Activated CD4-positive, alpha-beta T cell treated with anti-CD3 and anti-CD28 coated beads, Interleukin-2, Interleukin-6, amounts not matched to agents 100 ng/mL and 50 ng/mL, durations not matched to agents 16 hours and 8 hours (primary cell): ENCODE results near the gene NQO1.
"Not testable (repeated sequence)": the region's sequence is repeated elsewhere in the genome, so short reads cannot be mapped to it uniquely, and the experiment has no call there.

Experiments used
- DNase-seq: peaks from one replicate; pipeline ENCODE4 v3.0.0-alpha.2; 2020

NQO1 gene

GRCh38 chr16:69741951-69742904, 15.9 kb upstream of the NQO1 start:
- no peak for DNase-seq

- DNase-seq = no peak
Measured at GRCh38 chr16:69741519-69741918, 15.2 kb upstream of the NQO1 start.

DNA sequence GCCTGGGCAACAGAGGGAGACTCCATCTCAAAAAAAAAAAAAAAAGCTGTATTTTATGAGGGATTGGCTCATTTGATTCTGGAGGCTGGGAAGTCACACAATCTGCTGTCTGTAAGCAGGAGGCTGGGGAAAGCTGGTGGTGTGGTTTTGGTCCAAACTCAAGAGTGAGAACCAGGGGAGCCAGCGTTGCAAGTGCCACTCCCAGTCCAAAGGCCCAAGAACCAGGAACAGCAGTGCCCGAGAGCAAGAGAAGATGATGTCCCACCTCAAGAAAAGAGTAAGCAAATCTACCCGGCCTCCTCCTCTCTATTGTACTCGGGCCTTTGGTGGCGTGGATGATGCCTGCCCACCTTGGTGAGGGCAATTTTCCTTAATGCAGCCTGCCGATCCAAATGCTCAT, 5.7 kb upstream of the NQO1 start:
- no peak for DNase-seq

DNA sequence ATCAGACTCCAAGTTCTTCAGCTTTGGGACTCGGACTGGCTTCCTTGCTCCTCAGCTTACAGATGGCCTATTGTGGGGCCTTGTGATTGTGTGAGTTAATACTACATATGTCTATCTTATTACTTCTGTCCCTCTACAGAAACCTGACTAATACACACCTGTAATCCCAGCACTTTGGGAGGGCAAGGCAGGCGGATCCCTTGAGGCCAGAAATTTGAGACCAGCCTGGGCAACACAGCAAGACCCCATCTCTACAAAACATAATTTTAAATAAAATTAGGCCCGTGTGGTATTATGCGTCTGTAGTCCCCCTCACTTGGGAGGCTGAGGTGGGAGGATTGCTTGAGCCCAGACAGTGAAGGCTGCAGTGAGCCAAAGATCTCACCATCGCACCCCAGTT, 4.9 kb upstream of the NQO1 start:
- not testable (repeated sequence) for DNase-seq

DNA sequence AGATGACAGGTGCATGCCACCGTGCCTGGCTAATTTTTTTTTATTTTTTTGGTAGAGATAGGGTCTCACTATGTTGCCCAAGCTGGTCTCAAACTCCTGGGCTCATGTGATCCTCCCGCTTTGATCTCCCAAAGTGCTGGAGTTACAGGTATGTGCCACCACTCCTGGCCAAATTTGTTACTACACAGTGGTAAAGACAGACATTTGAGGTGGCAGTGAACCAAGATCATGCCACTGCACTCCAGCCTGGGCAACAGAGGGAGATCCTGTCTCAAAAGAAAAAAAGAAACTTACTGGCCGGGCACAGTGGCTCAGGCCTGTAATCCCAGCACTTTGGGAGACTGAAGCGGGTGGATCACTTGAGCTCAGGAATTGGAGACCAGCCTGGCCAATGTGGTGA, 2.7 kb upstream of the NQO1 start:
- not testable (repeated sequence) for DNase-seq

DNA sequence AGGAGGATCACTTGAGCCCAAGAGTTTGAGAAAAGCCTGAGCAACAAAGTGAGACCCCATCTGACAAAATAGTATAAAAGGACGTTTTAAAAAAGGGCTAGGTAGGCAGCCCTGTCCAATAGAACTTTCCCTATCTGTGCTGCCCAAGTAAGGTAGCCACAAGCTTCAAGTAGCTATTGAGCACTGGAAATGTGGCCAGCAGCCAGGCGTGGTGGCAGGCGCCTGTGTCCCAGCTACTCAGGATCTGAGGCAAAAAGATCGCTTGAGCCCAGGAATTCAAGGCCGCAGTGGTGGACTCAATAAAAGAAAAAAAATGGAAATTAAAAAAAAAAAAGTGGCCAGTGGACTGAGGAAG, 1.5 kb upstream of the NQO1 start:
- DNase-seq = no peak

GRCh38 chr16:69725480-69726312, 664 bp downstream of the NQO1 start:
- DNase-seq = no peak

DNA sequence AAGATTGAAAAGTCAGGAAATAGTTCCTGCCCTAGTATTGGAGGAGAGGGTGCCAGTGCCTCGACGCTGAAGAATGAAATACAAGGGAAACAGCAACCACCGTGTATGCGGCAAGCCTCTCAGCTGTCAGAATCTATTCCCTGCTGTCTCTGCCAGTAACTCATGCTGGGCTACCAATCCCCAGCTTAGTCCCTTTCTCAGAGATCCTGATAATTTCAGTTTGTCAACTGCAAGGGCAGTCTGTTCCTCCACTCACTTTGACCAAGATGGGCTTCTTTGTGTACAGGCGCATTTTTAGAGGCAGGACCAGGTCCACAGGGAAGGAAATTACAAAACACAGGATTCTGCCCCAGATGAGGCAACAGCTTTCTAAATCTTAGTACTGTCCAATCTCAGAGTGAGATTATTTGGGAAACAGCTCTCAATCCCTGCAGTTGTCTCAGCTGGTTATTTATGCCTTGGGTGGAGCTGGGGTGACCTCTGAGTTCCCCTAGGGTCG, 1.3 kb downstream of the NQO1 start:
- DNase-seq = no peak

DNA sequence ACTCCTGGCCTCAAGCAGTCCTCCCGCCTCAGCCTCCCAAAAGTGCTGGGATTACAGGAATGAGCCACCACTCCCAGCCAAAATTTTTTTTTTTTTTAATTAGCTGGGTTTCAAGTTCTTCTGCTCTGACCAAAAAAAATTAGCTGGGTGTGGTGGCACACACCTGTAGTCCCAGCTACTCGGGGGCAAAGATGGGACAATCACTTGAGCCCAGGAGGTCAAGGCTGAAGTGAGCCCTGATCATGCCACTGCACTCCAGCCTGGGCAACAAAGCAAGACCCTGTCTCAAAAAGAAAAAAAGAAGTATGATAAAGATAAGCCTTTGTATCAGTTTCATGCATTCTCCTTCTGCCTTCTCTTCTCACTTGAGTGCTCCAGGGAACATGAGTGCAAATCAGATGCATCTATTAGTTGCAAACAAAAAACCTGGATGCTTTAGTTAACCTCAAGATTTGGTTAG, 1.9 kb downstream of the NQO1 start:
- DNase-seq = no peak

DNA sequence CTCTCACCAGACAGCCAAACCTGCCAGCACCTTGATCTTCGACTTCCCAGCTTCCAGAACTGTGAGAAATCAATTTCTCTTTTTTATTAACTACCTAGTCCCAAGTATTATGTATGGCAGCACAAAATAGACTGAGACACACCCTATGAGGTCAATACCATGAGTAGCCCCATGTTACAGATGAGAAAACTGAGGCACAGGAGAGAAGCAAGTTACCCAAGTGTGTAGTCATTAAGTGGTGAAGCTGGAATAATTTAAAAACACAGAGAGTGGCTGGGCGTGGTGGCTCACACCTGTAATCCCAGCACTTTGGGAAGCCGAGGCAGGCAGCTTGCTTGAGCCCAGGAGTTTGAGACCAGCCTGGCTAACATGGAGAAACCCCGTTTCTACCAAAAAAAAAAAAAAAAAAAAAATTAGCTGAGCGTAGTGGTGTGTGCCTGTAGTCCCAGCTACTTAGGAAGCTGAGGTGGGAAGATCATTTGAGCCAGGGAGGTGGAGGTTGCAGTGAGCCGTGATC, 4.9 kb downstream of the NQO1 start:
- DNase-seq = no peak

DNA sequence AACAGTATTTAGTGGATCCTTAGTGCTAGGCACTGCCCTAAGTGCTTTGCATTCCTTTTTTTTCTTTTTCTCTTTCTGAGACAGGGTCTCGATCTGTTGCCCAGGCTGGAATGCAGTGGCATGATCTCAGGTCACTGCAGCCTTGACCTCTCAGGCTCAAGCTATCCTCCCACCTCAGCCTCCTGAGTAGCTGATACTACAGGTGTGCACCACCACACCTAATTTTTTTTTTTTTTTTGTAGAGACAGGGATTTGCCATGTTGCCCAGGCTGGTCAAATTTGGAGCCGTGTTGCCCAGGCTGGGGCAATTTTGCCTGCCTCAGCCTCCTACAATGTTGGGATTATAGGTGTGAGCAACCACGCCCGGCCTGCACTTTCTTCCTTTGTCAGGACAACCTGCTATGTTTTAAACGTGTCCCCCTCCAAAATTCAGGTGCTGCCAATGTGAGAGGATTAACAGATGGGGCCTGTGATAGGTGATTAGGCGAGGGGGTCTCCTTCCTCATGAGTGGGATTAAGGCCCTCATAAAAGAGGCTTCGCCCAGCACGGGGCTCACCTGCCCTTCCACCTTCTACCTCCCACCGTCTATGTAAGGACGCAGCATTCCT, 5.4 kb downstream of the NQO1 start:
- DNase-seq = no peak

- no peak for DNase-seq
Measured at GRCh38 chr16:69718111-69718764, 8.1 kb downstream of the NQO1 start.

DNA sequence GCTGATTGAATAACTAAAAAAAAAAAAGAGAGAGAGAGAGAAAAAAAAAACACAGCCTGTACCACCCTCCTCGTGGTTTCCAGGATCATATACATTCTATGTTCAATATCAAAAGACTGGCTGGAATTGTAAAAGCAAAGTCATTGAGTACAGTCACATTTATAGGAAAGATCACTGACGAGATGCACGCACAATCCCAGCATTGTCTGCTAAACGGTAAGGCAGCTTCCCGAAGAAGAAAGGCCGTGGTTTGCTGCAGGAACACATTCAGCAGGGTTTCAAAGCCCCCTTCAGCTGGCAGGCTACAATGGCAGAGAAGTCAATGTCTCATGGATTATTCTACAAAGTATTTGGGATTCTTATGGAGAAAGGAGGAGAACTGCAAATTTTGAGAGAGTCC, 9.3 kb downstream of the NQO1 start:
- no peak for DNase-seq

- DNase-seq = no peak
Measured at GRCh38 chr16:69712914-69713581, 13.3 kb downstream of the NQO1 start.

GRCh38 chr16:69712277-69712676, 14.1 kb downstream of the NQO1 start:
- no peak for DNase-seq

DNA sequence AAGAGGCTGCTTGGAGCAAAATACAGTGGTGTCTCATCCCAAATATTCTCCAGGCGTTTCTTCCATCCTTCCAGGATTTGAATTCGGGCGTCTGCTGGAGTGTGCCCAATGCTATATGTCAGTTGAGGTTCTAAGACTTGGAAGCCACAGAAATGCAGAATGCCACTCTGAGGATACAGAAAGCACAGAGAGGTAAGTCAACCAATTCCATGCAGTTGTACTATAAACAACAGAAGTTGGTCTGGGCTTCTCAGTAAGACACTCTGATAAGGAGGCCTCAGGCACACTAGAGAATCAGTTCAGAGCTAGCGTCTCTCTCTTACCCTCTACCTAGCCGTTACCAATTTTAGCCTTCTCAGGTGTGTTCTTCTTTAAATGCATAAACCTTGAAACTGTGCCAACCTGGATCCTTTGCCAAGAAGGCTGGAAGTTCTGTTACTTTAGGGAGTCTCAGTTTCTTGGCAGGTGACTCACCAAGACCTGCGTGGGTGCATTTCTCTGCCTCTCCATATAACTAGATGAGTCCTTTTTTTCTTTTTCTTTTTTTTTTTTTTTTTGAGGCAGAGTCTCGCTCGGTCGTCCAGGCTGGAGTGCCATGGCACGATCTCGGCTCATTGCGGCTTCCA, 15.1 kb downstream of the NQO1 start:
- DNase-seq = no peak

DNA sequence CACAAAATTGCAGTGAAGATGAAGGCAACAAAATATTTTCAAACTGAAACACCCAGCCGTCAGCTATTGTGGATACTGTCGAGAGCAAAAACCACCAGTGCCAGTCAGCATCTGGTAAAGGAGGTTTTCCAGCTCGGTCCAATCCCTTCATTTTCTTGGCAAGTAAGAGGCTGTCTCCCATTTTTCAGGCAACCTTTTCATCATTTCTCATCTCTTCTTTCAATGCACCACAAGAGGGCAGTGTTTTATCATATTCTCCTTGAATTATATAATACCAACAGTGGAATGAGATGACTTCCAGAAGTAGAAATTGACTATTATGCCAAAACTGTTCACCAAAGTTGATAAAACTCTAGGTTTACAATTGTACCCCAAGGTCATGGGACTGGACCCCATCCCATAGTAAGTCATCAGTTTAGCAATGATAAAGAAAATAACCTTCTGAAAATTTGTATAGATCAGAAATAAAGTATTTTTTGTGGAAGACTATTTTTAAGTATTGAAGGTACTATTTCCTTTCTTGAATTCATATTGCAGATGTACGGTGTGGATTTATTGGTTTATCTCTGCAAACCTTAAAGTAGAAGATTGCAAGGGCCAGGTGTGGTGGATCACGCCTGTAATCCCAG, 16.8 kb downstream of the NQO1 start:
- peak; percentile 57 for DNase-seq

DNA sequence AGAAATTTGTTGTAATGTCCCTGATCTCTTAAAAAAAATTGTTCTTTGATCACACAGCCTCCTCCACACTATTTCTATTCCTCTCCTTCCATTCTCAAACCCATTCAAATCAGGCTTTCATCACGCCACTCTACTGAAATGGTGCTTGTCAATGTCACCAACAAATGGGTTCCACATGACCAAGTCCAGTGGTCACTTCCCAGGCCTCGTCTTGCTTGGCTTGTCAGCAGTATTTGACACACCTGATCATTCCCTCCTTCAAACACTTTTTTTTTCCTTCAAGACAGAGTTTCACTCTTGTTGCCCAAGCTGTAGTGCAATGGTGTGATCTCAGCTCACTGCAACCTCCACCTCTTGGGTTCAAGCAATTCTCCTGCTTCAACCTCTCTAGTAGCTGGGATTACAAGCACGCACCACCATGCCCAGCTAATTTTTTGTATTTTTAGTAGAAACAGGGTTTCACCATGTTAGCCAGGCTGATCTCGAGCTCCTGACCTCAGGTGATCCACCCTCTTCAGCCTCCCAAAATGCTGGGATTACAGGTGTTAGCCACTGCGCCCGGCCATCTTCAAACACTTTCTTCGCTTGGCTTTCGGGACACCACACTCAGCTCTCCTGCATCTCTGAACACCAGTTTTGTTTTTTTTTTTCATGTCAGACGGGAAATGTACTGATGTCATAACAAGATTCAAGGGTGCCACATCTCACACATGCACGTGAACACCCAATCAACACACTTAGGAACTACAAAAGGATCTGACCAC, 18.3 kb downstream of the NQO1 start:
- DNase-seq = no peak

DNA sequence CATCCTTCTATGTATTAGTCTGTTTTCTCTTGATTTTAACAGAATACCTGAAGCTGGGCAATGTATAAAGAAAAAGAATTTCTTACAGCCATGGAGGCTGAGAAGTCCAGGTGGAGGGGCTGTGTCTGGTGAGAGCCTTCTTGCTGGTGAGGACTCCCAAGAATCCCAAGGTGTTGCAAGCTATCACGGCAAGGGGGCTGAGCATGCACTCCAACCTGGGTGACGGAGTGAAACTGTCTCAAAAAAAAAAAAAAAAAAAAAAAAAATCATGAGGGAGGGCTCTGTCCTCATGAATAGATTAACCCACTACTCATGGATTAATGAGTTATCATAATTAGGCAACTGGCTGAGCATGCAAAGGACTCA, 19.4 kb downstream of the NQO1 start:
- DNase-seq = no peak
